Lower leg skin (tissue), 4 donors: ENCODE results near the gene CTIF. TPM values are rescaled to one million over a fixed set of nuclear protein-coding genes. Genes with fewer than 3 reads are reported as not detected.

Experiments used
- DNase-seq, 2 donors: peaks; one replicate each; pipeline ENCODE4 v3.0.0-alpha.2; 2019; ENCODE audit warnings: low spot score in 2 of 2
- H3K4me3 ChIP-seq: fragments of 200-600 bp; sonication (generic); 2 replicates; pipeline ENCODE4 v1.5.1; 2017; ENCODE audit warnings: mild to moderate bottlenecking, low read depth; ENCODE audit not compliant: poor library complexity, severe bottlenecking
- POLR2A ChIP-seq, 2 donors: fragments of 450-650 bp; IDR thresholded peaks; one replicate each; pipeline ENCODE4 v1.6.1; 2016 to 2017; ENCODE audit warnings: antibody characterized with exemption in 2 of 2, mild to moderate bottlenecking in 1 of 2, moderate library complexity in 1 of 2
- WGBS, 2 donors: methylation state at CpG; one replicate each; pipeline ENCODE4 v1.1.5; 2018; 5-methylcytosine and 5-hydroxymethylcytosine counted together
- intact Hi-C: fragments of 100-400 bp; cut with DNase I; formaldehyde crosslinking; loops from one replicate; pipeline ENCODE4 v1.15.0; 2023; ENCODE audit warnings: low total_unique reads
- total RNA-seq, 4 donors: library from RNA; depleted of rRNA; stranded (reverse); fragments of >200 nt; gene quantifications; one replicate each; pipeline ENCODE4 v1.1.0, GENCODE V29; 2016
- TF ChIP-seq, protein P1 (sequence below), 3 donors: fragments of 450-650 bp; IDR thresholded peaks; one replicate each; pipeline ENCODE4 v1.5.1; 2016; ENCODE audit warnings: antibody characterized with exemption in 3 of 3, mild to moderate bottlenecking in 3 of 3, moderate library complexity in 2 of 3

Gene CTIF
- total RNA-seq, 4 donors from 2014 or later: 22.6 to 44.0 (median 30.2) TPM

DNA sequence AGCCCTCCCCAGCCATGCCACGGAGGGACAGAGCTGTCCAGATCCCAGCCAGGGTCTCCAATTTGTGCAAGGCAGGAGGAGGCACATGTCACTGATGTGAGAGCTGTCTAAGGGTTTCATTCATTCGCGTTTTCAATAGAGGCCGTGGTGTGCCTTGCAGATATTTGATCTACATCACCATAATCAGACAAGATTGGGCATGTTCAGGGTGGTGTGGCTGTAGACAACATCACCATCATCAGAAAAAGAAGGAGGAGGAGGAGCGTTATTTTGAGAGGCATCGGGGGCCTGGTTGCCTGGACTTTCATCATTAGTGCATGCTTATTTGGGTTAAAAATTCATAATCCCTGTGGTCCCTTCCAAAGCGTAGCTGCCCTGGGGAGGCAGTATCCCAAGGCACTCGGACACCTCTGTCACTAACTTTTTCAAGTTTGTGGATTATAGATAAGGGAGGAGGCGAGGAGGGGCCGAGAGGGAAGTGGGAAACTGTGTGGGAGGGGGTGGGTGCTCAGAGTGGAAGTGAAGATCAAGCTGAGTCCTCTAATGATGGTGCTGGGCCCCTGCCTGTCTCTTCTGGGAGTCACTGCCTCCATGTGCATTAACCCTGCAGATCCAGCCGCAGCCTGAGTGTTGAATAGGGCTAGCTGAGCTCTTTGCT lies 194.1 kb downstream of the CTIF start:
- WGBS, 2 donors: 61 to 71% methylated on average over 11 of the region's 11 CpGs
- intact Hi-C loops: no loop called here

DNA sequence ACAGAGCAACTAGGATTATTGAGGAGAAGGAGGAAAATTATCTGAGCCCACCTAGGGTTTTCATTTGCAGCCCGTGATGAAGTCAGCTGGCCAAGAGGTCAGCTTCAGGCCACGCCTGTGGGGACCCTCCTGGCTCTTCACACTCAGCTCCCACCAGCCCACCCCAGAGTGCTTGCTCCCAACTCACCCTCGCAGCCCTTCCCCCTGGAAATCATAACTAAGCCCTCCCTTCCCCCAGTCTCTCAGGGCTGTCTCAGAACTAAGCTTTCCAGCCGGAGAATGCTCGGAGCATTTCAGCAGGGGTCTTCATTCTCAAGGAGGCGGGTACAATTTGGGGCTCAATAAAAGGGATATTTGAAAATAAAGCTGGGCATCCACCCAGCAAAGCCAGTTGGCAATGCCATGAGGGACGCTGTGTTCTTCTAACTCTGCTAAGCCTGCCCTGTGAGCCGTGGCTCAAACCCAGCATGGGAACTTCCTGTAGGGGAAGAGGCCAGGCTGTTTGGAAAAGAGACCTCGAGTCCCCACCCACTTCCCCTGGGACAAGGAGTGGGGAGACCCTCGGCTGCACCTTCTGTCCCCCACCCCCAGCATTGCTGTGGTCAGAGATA lies 194.9 kb downstream of the CTIF start:
- intact Hi-C loops: no loop called here
- DNase-seq: no peak
- WGBS, 2 donors: 51 to 61% methylated on average over 10 of the region's 10 CpGs
- no peak overlapping the region for H3K4me3 ChIP-seq
- TF ChIP-seq, protein P1, sequence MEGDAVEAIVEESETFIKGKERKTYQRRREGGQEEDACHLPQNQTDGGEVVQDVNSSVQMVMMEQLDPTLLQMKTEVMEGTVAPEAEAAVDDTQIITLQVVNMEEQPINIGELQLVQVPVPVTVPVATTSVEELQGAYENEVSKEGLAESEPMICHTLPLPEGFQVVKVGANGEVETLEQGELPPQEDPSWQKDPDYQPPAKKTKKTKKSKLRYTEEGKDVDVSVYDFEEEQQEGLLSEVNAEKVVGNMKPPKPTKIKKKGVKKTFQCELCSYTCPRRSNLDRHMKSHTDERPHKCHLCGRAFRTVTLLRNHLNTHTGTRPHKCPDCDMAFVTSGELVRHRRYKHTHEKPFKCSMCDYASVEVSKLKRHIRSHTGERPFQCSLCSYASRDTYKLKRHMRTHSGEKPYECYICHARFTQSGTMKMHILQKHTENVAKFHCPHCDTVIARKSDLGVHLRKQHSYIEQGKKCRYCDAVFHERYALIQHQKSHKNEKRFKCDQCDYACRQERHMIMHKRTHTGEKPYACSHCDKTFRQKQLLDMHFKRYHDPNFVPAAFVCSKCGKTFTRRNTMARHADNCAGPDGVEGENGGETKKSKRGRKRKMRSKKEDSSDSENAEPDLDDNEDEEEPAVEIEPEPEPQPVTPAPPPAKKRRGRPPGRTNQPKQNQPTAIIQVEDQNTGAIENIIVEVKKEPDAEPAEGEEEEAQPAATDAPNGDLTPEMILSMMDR (IDR thresholded peaks at IDR 0.05): no peak
- no peak for TF ChIP-seq POLR2A (IDR thresholded peaks at IDR 0.05)

More for the DNA sequence above, 194.1 kb downstream of the CTIF start:
- no peak overlapping the region for H3K4me3 ChIP-seq
- TF ChIP-seq POLR2A (IDR thresholded peaks at IDR 0.05): no peak
- TF ChIP-seq, protein P1 (IDR thresholded peaks at IDR 0.05): no peak
- DNase-seq: no peak

DNA sequence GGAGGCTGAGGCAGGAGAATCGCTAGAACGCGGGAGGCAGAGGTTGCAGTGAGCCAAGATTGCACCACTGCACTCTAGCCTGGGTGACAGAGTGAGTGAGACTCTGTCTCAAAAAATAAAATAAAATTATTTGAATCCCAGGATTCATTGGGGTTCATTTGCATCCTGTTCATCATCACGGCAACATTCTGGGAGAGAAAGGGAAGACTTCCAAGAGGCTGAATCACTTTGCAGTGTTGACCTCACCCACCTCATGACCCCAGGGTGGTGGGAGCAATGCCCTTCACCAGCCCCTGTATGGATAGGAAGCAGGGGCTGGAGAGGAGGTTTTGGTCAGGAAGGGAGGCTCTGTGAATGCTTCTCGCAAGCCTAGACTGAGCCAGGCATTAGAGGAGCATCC lies 195.6 kb downstream of the CTIF start:
- H3K4me3 ChIP-seq: no peak overlapping the region
- intact Hi-C loops: no loop called here
- TF ChIP-seq POLR2A (IDR thresholded peaks at IDR 0.05): no peak
- TF ChIP-seq, protein P1 (IDR thresholded peaks at IDR 0.05): no peak
- WGBS, 2 donors: 89% methylated on average over 5 of the region's 5 CpGs
- DNase-seq: no peak

DNA sequence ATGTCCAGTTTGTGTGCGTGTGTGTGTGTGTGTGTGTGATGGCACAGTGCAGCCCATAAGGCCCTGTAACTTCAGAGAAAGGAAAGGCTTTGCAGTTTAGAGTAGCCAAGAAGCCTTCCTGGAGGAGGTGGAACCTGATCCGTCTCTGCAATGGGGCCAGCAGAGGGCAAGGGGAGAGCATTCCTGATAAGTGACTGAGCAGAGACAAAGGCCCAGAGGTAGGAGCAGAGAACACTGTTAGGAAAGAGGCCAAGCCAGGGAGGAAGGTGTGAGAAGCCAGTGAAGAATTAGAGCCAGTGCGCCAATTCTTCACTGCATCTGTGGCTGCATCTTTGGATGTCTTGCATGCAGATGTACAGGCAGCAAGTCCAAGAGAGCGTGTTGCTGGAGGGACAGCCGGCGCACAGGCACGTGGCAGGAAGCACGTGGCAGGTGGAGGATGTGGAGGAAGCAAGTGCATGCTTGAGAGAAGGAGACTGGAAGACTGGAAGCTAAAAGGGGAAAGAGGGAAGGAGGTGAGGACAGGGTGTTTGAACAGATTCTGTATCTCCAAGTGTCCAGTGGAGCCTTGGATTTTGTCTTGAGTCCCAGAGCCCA lies 196.3 kb downstream of the CTIF start:
- intact Hi-C loops: no loop called here
- WGBS, 2 donors: 71 to 81% methylated on average over 8 of the region's 8 CpGs
- DNase-seq: no peak
- TF ChIP-seq POLR2A (IDR thresholded peaks at IDR 0.05): no peak
- TF ChIP-seq, protein P1 (IDR thresholded peaks at IDR 0.05): no peak
- no peak overlapping the region for H3K4me3 ChIP-seq

DNA sequence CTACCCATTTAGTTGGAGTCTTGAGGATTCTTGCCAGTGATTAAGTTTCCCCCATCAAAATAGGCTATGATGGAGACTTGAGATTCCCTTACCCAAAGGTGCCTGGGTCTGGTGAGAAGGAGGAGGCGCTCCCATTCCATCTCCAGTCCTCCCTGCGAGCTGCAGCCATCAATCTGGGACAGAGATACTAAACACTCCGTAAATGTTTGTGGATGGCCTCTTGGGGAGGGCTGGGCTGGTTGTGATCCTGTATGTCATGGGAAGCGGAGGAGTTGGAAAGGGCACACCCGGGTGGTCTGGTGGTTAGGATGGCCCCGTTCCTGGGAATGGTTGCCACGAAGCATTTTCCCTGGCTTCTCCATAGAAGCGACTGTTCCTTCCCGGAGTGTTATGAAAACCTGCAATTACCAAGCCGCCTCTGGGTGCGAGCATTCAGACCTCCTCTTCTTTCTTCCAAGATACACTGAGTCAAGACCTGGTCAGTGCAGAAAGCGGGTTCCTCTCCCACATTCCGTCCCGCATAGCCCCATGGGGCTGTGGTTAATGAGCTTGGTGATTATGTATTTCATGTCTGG lies 196.9 kb downstream of the CTIF start:
- no peak for DNase-seq
- H3K4me3 ChIP-seq: no peak overlapping the region
- TF ChIP-seq, protein P1 (IDR thresholded peaks at IDR 0.05): no peak
- TF ChIP-seq POLR2A (IDR thresholded peaks at IDR 0.05): no peak
- intact Hi-C loops: no loop called here
- WGBS, 2 donors: 80 to 82% methylated on average over 14 of the region's 14 CpGs
